HG03039 (cell line): ENCODE measurements around the gene GADD45G.
A peak's percentile ranks its signal among the peaks of the same experiment; 100 is the strongest.

Experiments
- ATAC-seq: cut with Tn5 transposase; IDR thresholded peaks from one replicate; pipeline ENCODE4 v1.9.1; 2021; ENCODE audit warnings: mild to moderate bottlenecking, moderate library complexity; ENCODE audit not compliant: unreplicated experiment

The GADD45G gene, protein sequence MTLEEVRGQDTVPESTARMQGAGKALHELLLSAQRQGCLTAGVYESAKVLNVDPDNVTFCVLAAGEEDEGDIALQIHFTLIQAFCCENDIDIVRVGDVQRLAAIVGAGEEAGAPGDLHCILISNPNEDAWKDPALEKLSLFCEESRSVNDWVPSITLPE

DNA sequence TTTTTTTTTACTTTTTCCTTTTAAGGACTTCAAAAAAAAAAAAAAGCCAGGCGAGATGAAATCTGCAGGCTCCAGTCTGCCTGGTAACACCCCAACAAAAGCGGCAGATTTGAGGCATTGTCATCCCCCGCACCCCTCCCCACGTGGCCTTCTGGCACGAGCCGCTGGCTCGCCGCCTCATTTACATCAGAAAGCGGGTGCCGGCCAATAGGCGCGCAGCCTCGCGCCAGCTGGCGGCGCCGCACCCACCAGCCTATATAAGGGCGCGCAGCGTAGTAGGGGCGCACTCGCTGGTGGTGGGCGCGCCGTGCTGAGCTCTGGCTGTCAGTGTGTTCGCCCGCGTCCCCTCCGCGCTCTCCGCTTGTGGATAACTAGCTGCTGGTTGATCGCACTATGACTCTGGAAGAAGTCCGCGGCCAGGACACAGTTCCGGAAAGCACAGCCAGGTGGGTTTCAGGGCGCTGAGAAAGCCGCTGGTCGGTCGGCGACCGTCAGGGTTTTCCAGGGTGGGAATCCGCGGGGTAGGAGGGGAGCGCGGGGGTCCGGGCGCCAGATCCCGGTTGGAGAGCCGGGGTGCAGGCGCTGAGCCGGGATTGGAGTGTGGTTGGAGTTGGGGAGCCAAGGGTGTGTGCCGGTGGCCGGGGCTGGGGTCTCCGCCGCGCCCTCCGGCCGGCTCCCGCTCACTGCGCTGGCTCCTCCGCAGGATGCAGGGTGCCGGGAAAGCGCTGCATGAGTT is at the start of gene GADD45G:
Gene GADD45G (plus strand): TSS at position 284 of the 736 bp plus-strand sequence. CDS start 110 bp downstream, at position 394.
- ATAC-seq = no peak

DNA sequence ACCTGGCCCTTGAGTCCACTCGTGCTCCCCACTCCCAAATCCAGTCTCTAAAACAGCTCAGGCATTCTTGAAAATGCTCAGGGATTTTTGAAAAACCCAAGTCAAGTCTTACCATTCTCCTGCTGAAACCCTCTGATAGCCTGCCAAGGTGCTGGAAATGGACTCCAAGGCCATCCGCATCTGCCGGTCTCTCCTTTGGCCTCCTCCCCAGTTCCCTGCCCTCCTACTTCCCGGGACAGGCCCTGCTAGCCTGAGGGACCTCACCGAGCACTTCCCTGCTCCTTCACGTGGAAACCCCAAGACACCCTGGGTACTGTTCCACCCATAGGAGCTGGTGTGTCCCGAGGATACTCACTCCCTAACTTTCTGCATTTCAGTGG is 49.8 kb upstream of the GADD45G start:
- no peak for ATAC-seq

DNA sequence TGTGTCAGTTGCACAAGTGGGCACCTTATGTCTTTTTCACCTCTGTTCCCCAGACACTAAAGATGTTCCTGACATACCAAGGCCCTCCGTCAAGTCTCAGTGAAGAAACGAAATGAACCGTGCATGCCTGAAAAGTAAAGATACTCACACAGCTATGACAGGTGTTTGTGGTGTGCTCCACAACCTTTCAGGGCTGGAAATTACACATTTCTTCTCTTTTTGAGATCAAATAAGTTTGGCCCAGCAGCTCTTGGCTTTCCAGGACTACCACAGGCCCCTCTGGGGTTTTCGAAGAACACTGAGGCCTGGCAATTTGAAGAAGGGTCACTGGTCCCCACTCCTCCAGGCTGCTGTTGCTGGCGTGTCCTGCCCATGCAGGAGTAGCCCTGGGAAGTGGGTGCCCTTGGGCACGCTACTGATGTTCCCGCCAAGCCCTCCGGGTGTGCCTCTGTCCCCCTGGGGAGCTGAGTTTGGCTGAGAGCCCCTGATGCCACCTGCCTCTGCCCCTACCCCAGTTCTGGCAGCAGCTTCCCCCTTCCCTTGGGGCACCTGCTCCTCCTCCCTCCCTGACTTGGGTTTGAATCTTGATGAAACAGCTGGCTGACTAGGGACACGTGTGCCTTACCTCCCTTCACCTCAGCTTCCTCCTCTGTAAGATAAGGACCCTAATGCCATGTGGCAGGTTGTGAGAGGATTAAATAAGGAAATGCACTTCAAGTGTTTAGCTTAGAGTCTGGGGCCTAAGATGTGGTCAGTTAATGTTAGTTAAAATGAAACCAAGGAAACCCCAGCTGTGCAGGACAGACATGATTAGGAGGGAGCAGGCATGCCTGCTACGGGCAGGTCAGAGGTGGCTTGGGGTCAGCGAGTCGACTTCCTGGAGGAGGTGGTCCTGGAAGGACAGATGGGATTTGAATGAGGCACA is 49.1 kb upstream of the GADD45G start:
- no peak for ATAC-seq

DNA sequence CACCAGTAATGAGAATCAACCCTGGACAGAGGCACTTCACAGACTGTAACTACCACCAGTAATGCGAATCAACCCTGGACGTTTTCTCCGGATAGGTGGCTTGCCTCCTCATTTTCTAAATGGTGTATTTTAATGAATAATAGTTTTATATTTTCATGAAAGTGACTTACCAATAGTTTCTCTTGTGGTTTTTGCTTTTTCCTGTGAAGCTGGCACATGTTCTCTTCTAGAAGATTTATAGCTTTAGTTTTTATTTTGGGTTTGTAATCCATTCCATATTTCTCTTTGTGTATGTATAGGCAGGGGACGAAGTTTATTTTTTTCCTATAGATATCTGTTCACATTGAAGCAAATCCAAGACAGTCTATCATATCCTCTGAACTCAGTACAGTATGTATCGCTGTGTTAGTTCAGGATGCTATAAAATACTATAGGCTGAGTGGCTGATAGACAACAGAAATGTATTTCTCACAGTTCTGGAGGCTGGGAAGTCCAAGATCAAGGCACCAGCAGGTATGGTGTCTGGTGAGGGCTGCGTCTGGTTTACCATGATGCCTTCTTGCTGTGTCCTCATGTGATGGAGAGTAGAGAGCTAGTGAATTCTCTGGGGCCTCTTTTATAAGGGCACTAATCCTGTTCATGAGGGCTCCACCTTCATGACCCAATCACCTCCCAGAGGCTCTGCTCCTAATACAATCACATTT is 46.5 kb upstream of the GADD45G start:
- no peak for ATAC-seq

DNA sequence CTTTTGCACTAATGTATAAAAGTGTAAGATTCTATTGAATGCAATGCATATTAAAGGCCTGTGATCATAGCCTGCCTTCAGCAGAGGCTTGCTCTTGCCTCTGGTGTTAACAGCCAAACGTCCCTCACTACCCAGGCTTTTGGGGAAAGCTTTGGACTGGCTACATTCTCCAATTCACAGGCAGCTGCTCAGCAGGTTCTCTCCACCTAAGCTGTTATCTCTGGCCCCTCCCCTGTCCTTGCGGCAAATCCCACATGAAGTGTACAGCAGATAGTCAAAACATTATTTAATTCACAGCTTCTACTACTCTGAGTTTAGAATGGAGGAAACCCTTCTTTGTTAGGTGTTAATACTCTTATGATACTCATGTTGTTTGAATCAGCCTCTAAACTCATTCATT is 45.9 kb upstream of the GADD45G start:
- ATAC-seq = no peak

DNA sequence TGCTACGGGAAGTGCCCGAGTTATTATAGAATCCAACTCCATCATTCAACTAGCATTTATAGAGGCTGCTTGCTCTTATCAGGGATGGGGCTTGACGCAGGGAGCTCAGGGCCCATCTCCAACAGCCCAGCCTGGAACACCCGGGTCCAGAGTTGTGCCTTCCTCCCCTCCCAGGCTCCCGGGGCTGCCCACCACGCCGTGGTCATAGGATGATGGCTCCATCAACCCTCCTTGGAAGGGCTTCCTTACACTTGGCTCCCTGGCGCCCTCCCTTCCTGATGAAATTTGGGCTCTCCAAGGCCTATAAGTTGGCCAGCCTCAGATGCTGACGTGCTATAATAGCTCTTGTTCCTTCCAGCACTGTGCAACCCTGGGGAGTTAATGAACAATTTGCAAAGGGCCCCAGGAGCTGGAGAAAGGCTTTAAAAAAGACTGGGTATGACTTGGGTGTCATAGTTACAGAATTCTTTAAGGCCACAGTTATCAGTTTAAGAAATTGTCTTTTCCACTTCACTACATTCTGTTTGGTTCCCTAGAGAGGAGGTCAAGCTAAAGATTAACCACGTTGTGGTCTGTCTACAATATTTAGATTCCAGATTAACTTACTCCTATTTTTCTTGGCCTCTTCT is 42.5 kb upstream of the GADD45G start:
- no peak for ATAC-seq

DNA sequence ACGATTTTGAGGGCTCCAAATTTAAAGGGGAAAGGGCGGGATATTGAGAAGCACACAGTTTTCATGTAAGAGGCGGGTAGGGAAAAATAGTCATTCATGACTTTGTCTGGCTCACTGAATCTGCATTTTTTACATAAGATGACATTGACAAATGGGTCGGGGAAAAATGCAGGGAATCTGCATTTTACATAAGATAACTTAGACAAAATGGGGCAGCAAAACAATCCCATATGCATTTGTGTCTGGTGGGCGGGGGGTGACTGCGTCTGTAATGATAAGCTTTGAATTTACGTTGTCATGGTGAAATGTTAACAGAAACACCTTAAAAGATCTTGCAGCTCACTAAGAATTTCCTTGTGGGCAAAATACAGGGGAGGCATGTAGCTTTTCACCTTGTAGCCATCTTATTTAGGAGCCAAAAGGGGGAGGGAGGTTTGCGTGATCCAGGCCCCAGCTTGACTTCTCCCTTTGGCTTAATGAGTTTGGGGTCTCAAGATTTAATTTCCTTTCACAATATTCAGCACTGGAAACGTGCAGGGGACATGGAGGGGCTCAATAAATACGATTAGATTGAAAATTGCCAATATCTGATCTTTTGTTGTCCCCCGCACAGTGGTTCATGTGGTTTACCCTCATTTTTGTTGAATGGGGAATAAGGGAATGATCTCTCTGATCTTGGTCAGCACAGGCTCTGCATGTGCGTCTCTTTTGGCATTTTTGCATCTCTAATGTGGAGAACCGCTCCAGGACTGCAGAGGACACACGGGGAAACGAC is 41.1 kb upstream of the GADD45G start:
- no peak for ATAC-seq

DNA sequence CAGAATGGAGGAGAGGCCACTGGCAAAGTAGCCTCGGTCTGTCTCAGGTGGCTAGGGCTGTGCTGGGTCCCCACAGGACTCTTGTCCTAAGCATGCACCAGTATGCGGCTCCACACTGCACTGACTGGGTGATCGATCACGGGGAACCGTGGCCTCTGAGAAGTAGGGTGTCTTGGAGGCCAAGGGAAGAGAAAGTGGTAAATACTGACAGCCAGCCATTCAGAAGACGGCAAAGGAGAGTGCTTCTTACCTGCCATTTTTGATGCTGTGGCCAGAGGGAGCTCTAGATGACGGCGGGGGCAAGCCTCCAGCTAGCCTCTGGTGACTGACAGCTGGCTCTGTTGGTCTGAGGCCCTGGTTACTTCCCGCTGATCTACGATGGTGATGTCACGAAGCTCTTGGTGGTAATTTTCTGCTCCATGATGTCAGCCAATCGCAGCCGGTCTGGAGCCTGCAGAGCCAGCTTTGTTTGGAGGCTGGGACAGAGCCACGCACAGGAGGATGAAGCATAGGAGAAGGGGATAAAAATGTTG is 40.4 kb upstream of the GADD45G start:
- peak; percentile 61 for ATAC-seq

DNA sequence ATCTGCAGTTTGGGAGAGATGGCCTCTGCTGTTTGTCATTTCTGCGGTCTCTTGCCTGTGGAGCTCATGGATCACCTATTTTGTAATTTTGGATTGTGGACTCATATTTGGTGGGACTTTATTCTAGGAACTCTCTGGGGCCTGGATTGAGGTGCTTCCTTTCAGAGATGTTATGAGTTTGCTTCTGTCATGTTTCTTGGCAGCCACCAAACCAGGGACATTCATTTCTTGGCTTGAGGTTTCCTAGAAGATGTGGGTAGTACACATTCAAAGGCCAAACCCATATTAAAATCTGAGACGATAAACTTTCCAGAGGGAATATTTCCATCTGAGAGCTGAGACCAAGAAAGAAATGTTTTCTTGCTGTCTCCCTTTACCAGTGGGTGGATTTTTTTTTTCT is 37.2 kb upstream of the GADD45G start:
- no peak for ATAC-seq

DNA sequence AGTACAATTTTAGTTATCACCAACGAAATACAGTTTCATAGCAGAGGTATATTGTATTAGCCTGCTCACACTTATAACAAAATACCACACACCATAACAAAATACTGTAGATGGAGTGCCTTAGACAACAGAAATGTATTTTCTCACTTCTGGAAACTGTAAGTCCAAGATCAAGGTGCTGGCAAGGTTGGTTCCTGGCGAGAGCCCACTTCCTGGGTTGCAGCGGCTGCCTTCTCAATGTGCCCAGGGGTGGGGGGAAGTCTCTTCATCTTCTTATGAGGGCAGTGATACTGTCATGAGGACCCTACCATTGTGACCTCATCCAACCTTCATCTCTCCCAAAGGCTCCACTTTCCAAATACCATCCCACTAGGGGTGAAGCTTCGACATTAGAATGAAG is 30.5 kb upstream of the GADD45G start:
- ATAC-seq = no peak

DNA sequence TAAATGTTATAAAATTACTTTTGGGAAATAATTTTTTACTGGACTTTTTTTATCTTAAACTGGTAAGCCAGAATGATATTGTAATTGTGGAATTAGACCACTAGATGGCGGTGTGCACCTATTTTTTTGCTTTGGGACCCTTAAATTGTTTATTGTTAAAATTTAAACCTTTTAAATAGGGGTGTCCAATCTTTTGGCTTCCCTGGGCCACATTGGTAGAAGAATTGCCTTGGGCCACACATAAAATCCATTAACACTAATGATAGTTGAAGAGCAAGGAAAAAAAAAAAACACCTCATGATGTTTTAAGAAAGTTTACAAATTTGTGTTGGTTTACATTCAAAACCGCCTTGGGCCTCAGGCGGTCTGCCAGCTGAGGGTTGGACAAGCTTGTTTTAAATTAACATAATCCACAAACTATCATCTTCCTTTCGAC is 28.4 kb upstream of the GADD45G start:
- no peak for ATAC-seq

DNA sequence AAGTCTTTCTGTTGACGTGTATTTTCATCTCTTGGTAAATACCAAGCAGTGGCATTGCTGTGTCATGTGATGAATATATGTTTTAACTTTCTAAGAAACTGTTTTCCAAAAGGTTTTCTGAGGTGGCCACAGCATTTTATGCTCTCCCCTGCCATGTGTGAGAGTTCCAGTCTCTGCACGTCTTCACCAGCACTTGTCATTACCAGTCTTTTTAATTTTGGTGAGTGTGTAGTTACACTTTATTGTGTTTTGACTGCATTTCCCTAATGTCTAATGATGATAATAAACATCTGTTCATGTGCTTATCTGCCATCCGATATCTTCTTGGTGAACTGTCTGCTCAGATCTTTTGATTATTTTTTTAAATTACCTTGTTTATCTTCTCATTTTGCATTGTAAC is 27.4 kb upstream of the GADD45G start:
- ATAC-seq = no peak

DNA sequence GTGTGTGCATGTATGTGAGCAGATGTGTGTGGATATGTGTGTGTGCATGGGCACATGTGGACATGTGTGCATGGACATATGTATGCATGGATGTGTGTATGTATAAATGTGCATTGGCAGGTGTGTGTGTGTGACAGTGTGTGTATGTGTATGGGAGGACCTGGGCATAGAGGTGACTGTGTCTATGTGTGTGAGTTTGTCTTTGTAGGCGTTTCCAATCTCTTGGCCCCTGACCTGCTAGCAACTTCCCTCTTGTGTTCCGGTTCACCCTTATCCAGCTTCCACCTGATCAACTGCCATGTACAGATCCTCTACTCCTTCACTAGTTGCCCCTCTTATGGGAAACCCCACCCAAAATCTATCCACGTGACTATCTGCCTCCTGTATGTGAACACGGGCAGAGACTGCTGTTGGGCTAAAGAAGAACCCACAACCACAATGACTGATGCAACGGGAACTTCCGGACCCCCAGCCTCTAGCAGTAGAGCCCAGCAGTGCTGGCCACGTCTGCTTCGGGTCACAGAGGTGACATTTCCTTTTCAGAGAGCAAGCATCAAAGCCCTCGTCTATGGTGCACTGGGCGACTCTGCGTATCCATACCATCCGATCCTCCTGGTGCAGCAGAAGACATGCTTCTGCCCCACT is 24.9 kb upstream of the GADD45G start:
- no peak for ATAC-seq

DNA sequence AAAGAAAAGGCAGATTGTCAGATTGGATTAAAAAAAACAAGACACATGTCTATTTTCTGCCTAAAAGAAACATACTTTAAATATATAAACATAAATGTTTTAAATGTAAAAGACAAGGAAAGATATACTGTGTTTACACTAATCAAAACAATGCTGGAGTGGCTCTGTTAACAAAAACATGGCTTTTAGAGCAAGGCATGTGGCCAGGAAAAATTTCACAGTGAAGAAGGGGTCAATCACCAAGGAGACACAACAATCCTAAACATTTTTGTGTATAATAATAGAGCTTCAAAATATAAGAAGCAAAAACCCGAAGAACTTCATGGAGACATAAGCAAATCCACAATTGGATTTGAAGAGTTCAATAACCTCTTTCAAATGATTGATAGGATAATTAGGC is 18.5 kb upstream of the GADD45G start:
- no peak for ATAC-seq

DNA sequence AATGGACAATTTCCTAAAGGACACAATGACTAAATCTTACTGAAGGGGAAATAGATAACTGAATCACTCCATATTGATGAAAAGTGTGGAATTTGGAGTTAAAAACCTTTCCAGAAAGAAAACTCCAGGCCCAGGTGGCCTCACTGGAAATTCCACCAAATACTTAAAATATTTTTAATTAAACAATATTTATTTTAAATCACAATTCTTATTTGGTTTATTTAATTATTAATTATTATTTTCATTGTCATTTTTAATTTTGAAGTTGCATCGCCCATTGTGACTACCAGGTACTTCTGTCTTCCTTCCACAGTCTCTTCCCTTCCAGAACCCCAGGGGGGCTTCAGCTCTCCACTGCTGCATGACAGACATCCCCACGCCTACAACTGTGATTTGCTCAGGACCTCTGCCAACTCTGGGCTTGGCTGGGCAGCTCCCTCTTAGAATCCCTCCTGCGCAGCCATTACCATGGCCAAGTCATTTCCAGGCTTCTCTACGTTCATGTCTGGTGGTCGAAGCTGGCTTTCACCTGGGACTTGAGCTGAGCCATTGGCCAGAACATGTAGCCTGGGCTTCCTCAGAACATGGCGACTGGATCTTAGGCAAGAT is 16.4 kb upstream of the GADD45G start:
- ATAC-seq = no peak

DNA sequence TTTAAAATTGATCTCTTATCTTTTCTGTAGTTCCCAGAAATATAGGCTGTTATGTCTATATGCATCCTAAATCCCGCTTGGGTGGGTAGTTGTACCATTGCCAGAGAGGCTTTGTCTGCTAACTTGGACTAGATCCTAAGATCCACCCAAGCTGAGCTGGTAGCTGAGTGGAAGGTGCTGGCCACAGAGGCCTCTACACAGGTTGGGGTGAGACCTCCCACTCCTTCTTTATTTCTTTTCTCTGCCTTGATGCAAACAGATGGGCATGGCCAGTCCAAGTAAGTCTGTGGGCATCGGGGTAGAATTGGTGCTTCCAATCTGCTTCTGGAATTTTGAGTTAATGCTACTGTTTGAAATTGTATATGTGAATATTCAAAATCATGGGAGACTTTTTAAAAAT is 14.4 kb upstream of the GADD45G start:
- no peak for ATAC-seq

DNA sequence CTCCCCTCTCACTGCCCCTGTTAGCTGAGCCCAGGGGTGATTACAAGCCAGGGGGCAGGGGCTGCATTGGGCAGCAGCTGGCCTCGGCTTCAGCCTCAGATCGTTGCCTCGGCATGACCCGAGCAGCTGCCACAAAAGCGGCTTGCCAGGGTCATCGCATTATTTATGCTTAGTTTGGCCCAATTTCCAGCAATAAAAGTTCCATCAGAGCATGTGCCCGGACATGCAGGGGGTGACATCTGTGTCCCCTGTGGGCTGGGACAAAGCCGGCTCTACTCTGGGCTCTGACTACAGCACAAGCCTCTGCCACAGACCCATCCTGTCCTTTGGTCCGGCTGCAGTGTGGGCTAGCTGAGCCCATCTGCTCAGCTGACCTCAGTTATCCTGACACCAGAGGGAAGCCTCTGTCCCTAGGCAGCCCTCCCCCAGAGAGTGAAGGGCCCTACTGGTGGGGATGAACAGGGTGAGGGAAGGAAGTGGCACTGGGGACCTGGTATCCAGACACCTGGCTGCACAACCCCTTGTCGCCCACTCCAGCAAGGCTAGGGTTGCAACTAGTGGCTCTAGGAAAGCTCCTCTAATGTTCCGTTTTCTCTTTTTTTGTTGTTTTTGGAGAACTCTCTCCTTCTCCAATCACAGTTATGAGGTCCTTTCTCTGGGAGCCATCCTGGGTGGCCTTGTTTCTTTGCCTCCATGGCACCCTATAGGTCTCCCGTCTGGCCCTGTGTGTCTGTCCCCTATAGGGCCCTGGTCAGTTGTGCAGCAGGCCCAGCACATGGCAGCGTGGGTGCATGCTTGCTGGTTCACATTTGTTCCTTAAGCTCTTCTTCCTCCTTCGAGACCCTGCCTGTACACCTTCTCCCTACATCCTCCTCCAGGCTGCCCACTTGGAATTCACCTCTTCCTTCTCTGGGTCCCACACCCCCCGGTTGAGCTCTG is 13.3 kb upstream of the GADD45G start:
- no peak for ATAC-seq
